ENCODE data around the gene CACNA1C.

DNA sequence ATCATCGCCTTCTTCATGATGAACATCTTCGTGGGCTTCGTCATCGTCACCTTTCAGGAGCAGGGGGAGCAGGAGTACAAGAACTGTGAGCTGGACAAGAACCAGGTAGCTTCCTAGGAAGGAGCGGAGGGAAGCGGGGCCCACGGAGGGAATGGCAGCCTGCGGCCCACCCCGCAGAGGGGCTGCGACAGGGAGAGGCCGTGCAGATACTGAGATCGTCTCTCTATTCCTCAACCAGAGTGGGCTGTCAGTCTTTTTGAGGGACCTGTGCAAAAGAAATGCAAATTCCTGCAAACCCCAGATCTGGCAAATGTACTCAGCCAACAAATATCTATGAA lies 555.8 kb downstream of the CACNA1C start:
- TF ChIP-seq, protein P1, sequence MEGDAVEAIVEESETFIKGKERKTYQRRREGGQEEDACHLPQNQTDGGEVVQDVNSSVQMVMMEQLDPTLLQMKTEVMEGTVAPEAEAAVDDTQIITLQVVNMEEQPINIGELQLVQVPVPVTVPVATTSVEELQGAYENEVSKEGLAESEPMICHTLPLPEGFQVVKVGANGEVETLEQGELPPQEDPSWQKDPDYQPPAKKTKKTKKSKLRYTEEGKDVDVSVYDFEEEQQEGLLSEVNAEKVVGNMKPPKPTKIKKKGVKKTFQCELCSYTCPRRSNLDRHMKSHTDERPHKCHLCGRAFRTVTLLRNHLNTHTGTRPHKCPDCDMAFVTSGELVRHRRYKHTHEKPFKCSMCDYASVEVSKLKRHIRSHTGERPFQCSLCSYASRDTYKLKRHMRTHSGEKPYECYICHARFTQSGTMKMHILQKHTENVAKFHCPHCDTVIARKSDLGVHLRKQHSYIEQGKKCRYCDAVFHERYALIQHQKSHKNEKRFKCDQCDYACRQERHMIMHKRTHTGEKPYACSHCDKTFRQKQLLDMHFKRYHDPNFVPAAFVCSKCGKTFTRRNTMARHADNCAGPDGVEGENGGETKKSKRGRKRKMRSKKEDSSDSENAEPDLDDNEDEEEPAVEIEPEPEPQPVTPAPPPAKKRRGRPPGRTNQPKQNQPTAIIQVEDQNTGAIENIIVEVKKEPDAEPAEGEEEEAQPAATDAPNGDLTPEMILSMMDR (conservative IDR thresholded peaks at IDR 0.05 in 1 of 2, IDR thresholded peaks at IDR 0.05 in 1 of 2; ENCODE audit: low read depth in 1 of 2, low read length in 2 of 2) = no peak
- no peak for TF ChIP-seq EZH2 (IDR thresholded peaks at IDR 0.05; ENCODE audit: low read length, missing control alignments)
